DOHH2 (cell line): ENCODE measurements around the gene GUK1.

Experiments used
- EZH2phosphoT487 ChIP-seq: fragments of 200-600 bp; sonication (generic); IDR thresholded peaks from 2 replicates; pipeline ENCODE4 v1.6.1; 2017; ENCODE audit warnings: borderline replicate concordance, mild to moderate bottlenecking, antibody characterized with exemption, low read length, moderate library complexity, mixed read lengths
- TF ChIP-seq, protein P1 (sequence below): fragments of 200-600 bp; sonication (generic); IDR thresholded peaks from one replicate; pipeline ENCODE4 v1.5.1; 2014; ENCODE audit warnings: antibody characterized with exemption, mild to moderate bottlenecking, low read depth, low read length; ENCODE audit not compliant: poor library complexity, severe bottlenecking

DNA sequence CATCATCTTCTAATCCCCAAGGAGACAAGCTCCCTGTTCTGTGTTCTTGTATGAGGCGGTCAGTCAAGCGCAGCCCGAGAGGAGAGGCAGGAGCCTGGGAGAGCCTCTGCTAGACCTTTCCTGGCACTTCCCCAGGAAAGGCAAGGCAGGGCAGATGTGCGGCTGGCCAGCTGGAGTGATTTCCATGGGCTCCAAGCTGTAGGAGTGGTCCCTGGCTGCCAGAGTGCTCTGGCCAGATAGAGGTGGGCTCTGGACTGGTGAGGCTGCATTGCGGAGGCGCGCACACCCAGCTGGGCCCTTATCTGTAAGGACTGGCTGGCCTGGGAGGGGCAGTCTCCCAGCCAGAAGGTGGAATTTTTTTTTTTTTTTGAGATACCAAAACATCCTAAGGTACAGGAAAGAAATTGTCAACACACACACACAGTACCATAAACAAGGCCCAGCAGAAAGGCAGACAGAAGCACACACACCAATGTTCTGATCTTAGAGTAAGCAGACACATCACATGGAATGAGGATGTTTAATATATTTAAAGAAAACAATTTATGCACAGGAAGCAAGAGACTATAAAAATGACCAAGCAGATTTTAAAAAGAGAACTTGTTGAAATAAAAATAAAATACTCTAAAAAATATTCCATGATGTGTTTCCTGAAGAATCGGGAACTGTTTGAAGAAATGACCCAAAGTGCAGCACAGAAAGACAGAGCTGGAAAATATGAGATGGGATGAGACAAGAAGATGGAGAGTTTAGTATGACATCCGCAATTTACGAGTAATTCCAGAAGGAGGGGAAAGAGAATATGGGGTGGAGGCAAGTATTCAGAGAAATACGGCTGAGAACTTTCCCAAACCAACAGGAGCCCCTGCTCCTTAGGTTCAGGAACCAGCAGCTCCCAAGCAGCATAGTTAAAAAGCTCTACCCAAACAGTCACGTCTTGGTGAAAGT lies 38.9 kb downstream of the GUK1 start:
- TF ChIP-seq, protein P1, sequence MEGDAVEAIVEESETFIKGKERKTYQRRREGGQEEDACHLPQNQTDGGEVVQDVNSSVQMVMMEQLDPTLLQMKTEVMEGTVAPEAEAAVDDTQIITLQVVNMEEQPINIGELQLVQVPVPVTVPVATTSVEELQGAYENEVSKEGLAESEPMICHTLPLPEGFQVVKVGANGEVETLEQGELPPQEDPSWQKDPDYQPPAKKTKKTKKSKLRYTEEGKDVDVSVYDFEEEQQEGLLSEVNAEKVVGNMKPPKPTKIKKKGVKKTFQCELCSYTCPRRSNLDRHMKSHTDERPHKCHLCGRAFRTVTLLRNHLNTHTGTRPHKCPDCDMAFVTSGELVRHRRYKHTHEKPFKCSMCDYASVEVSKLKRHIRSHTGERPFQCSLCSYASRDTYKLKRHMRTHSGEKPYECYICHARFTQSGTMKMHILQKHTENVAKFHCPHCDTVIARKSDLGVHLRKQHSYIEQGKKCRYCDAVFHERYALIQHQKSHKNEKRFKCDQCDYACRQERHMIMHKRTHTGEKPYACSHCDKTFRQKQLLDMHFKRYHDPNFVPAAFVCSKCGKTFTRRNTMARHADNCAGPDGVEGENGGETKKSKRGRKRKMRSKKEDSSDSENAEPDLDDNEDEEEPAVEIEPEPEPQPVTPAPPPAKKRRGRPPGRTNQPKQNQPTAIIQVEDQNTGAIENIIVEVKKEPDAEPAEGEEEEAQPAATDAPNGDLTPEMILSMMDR = no peak
- TF ChIP-seq EZH2phosphoT487 = no peak
